Middle frontal gyrus (tissue), 1 donor: ENCODE data around the gene TESK2.
"Not testable (repeated sequence)": the region's sequence is repeated elsewhere in the genome, so short reads cannot be mapped to it uniquely, and the experiment has no call there.

ENCODE experiments used
- DNase-seq: peaks from one replicate; pipeline ENCODE4 v3.0.0-alpha.2; 2015; ENCODE audit warnings: low spot score; ENCODE audit errors: extremely low spot score

Gene TESK2, protein sequence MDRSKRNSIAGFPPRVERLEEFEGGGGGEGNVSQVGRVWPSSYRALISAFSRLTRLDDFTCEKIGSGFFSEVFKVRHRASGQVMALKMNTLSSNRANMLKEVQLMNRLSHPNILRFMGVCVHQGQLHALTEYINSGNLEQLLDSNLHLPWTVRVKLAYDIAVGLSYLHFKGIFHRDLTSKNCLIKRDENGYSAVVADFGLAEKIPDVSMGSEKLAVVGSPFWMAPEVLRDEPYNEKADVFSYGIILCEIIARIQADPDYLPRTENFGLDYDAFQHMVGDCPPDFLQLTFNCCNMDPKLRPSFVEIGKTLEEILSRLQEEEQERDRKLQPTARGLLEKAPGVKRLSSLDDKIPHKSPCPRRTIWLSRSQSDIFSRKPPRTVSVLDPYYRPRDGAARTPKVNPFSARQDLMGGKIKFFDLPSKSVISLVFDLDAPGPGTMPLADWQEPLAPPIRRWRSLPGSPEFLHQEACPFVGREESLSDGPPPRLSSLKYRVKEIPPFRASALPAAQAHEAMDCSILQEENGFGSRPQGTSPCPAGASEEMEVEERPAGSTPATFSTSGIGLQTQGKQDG

GRCh38 chr1:45490626-45491486 is at the start of gene TESK2:
Gene TESK2, minus strand, starts transcription at chr1:45491163. Its CDS starts 33,378 bp downstream, at chr1:45457785.
- peak; percentile 99 for DNase-seq

DNA sequence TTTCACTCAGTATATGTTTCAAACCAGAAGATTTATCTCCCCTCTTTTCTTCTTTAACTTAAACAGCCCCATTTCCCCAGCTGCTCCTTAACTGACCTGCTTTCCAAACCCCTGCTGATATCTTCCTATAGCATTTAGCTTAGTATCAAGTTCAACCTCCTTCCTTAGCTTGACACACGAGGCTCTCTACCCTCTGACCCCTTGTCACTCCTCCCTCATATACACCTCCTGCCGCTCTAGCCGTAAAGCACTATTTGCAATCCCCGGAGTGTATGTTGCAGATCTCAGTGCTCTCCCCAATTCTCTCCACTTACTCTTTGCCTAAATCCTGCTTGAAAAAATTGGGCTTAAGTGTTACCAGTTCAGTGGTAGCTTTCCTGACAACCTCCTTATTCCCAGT is 45.9 kb upstream of the TESK2 start:
- no peak for DNase-seq

DNA sequence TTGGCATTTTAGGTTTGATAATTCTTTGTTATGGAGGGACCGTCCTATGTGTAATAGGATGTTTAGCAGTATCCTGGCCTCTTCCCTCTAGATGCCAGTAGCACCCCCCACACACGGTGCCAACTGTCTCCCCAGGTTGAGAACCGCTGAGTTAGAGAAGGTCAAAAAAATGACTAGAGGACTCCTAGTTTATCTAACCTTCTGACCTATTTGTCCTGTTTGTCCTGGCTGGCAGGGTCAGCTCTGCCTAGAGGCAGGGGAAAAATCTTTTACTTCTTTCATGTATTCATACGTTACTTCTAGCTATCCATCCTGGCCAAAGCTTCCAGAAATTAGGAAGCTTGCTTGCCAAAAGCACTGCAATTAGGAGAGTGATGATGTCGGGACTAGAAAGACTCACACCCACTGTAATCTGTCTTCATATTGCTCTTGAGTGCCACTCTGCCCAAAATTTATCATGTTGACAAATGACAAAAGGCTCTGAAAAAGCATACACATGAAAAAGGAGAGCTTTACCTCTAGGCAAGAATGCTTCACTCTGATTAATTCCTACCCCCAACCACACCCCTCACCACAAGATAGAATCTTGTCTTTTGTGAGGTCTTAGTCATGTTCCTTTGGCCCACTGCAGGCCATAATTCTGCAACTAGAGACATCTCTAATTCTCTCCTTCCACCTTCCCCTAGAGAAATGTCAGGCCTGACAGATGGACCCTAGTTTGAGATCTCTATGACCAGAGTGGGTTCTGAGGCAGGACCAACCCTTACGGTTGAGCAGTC is 45.2 kb upstream of the TESK2 start:
- no peak for DNase-seq

DNA sequence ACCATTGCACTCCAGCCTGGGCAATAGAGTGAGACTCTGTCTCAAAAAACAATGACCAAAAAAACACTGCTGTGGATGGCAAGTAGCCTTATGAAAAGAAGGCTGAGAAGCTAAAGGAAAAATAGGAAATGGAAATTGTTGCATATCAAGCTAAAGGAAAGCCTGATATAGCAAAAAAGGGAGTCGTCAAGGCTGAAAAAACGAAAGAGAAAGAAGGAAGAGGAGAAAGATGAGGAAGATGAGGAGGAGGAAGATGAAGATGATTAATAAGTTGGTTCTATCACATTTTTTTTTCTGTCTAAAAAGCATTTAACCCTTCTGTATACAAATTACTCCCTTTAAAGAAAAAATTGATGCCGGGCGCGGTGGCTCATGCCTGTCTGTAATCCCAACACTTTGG is 40.9 kb upstream of the TESK2 start:
- no peak for DNase-seq

- DNase-seq: no peak
Observed at GRCh38 chr1:45530632-45531135, 39.7 kb upstream of the TESK2 start.

DNA sequence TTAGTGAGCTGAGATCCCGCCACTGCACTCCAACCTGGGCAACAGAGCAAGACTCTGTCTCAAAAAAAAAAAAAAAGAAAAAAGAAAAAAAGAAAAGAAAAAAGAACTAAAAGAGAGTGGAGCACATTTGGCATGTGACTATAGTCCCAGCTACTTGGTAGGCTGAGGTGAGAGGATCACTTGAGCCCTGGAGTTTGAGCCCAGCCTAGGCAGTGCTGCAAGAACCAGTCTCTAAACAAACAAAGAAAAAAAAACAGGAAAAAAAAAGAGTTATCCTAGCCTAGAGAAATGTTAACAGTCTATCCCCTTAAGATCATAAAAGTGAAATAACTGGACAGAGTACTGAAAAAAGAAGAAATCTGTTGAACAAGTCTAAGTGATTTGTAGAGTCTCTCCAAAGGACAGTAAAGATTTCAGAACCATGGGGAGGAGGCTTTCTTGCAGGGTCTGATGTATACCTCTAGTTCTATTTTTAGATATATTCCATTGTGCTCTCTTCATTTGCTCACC is 35.2 kb upstream of the TESK2 start:
- no peak for DNase-seq

- not testable (repeated sequence) for DNase-seq
Observed at GRCh38 chr1:45523975-45524374, 33.0 kb upstream of the TESK2 start.

- not testable (repeated sequence) for DNase-seq
Observed at GRCh38 chr1:45523516-45523915, 32.6 kb upstream of the TESK2 start.

DNA sequence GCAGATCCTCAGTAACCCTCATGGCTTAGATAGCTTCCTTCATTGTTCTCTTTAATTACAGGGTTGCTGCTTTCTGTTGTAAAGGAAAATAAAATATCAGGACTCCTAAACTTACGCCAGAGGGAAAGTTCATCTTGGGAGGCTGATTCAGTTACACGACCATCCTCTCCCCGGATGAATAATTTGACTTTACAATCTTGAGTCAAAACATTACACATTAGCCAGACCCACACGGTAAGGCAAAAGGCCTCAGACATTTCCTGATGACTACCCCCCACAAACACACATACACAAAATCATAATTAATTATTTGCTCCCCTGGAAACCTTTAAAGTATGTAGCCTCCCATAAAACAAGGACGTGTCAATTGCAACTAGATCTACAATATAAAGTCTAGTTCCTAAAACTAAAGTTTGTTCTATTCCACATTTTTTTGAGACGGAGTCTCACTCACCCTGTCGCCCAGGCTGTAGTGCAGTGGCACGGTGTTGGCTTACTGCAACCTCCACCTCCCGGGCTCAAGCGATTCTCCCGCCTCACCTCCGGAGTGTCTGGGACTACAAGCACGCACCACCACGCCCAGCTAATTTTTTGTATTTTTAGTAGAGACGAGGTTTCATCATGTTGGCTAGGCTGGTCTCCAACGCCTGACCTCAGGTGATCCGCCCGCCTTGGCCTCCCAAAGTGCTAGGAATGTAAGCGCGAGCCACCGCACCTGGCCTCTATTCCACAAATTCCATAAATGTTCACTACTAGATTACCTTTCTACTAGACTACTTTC is 31.6 kb upstream of the TESK2 start:
- no peak for DNase-seq

GRCh38 chr1:45521413-45522323 is 30.7 kb upstream of the TESK2 start, which contains the start of gene PRDX1:
Gene PRDX1, minus strand, starts transcription at chr1:45521884. Its CDS starts 2,841 bp downstream, at chr1:45519043.
- peak; percentile 93 for DNase-seq

GRCh38 chr1:45519774-45520173 is 28.8 kb upstream of the TESK2 start:
- not testable (repeated sequence) for DNase-seq

GRCh38 chr1:45518910-45519309 is 27.9 kb upstream of the TESK2 start:
- DNase-seq: no peak

GRCh38 chr1:45518366-45518765 is 27.4 kb upstream of the TESK2 start:
- DNase-seq: not testable (repeated sequence)

GRCh38 chr1:45516465-45516864 is 25.5 kb upstream of the TESK2 start:
- DNase-seq: no peak

- DNase-seq: no peak
Observed at GRCh38 chr1:45516036-45516435, 25.1 kb upstream of the TESK2 start.

- not testable (repeated sequence) for DNase-seq
Observed at GRCh38 chr1:45513532-45514260, 22.7 kb upstream of the TESK2 start.

GRCh38 chr1:45512641-45513054 is 21.7 kb upstream of the TESK2 start:
- no peak for DNase-seq

DNA sequence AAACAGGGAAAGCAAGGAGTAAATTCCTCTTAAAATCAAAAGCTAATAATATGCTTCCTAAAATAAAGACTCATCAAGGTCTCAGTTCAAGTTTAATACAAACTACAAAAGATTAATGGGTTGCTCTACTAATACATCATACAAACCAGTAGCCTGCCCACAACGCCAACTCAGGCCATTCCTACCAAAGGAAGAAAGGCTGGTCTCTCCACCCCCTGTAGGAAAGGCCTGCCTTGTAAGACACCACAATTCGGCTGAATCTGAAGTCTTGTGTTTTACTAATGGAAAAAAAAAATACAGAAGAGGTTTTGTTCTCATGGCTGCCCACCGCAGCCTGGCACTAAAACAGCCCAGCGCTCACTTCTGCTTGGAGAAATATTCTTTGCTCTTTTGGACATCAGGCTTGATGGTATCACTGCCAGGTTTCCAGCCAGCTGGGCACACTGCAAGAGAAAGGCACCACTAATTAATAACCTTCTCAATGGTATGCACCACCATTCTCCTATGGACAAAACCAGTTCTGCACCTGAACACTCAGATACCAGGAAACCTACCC is 20.1 kb upstream of the TESK2 start:
- DNase-seq: no peak
